ENCODE results near the gene ARMC12.

Gene ARMC12

DNA sequence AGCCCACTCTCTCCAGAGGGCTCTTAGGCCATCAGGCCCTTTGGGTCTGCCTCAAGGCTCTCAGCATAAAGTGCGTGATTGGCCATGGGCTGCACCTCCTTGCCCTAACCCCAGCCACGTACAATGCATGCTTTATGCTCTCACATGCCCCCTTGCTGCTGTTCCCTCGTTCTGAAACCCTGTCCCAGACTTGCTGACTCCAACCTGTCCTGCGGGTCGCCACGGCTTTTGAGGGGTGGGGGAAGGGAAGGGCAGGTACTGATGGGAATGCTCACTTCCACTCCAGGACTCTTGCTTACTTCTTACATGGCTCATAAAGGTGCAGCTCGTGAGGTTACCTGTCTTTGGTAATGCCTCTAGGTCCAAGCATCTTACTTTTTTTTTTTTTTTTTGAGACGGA lies 6.0 kb downstream of the ARMC12 start:
- ATAC-seq (ENCODE audit: low read depth) = no peak

DNA sequence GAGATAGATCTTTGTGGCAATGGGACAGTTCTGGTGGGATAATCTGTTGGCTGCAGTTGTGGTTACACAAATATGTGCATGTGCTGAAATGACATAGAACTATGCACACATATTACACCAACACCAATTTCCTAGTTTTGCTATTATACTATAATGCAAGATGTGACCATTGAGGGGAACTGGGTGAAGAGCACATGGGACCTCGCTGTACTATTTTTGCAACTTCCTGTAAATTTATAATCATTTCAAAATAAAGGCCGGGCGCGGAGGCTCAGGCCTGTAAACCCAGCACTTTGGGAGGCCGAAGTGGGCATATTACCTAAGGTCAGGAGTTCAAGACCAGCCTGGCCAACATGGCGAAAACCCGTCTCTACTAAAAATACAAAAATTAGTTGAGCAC lies 8.7 kb downstream of the ARMC12 start:
- H3K9me3 ChIP-seq (ENCODE audit: severe bottlenecking) = peaks cover 5% of the 10 kb centered on the region
- H3K4me1 ChIP-seq (ENCODE audit: insufficient read depth, poor library complexity, severe bottlenecking) = no peaks in the 10 kb centered on the region
- DNase-seq (ENCODE audit: low spot score) = no peak
- no peaks in the 10 kb centered on the region for H3K36me3 ChIP-seq (ENCODE audit: low read depth)
- TF ChIP-seq, protein P1, sequence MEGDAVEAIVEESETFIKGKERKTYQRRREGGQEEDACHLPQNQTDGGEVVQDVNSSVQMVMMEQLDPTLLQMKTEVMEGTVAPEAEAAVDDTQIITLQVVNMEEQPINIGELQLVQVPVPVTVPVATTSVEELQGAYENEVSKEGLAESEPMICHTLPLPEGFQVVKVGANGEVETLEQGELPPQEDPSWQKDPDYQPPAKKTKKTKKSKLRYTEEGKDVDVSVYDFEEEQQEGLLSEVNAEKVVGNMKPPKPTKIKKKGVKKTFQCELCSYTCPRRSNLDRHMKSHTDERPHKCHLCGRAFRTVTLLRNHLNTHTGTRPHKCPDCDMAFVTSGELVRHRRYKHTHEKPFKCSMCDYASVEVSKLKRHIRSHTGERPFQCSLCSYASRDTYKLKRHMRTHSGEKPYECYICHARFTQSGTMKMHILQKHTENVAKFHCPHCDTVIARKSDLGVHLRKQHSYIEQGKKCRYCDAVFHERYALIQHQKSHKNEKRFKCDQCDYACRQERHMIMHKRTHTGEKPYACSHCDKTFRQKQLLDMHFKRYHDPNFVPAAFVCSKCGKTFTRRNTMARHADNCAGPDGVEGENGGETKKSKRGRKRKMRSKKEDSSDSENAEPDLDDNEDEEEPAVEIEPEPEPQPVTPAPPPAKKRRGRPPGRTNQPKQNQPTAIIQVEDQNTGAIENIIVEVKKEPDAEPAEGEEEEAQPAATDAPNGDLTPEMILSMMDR (IDR thresholded peaks at IDR 0.05; ENCODE audit: poor library complexity, severe bottlenecking) = no peak
- no peaks in the 10 kb centered on the region for H3K27me3 ChIP-seq (ENCODE audit: insufficient read depth, poor library complexity, severe bottlenecking)
- H3K4me3 ChIP-seq (ENCODE audit: severe bottlenecking) = no peak overlapping the region
- no peak for ATAC-seq (ENCODE audit: low read depth)
- H3K27ac ChIP-seq (ENCODE audit: poor library complexity, severe bottlenecking) = no peak overlapping the region

More for the DNA sequence above, 6.0 kb downstream of the ARMC12 start:
- no peaks in the 10 kb centered on the region for H3K4me1 ChIP-seq (ENCODE audit: insufficient read depth, poor library complexity, severe bottlenecking)
- no peaks in the 10 kb centered on the region for H3K27me3 ChIP-seq (ENCODE audit: insufficient read depth, poor library complexity, severe bottlenecking)
- no peak for DNase-seq (ENCODE audit: low spot score)
- peaks cover 2% of the 10 kb centered on the region for H3K9me3 ChIP-seq (ENCODE audit: severe bottlenecking)
- no peaks in the 10 kb centered on the region for H3K36me3 ChIP-seq (ENCODE audit: low read depth)
- no peak overlapping the region for H3K4me3 ChIP-seq (ENCODE audit: severe bottlenecking)
- H3K27ac ChIP-seq (ENCODE audit: poor library complexity, severe bottlenecking) = no peak overlapping the region
- TF ChIP-seq, protein P1 (IDR thresholded peaks at IDR 0.05; ENCODE audit: poor library complexity, severe bottlenecking) = no peak

DNA sequence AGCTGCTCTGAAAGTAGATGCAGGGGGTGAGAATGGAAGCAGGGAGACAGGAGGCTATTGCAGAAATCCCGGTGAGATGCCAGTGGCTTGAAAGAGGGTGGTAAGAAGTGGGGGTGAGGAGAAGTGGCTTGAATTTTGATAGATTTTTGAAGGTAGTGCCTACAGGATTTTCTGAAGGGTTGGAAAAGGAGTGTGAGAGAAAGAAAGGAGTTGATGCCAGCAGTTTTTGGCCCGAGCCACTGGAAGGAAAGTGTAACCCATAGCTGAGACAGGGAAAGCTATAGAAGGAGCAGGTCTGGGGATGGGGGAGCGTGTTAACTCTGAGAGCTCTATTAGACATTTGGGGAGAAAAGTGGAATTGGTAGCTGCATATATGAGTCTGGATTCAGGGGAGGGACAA lies 9.7 kb downstream of the ARMC12 start:
- Histone ChIP-seq H3K4me3 (ENCODE audit: severe bottlenecking) (no peak overlapping the region), H3K27ac (ENCODE audit: poor library complexity, severe bottlenecking) (no peak overlapping the region), H3K27me3 (ENCODE audit: insufficient read depth, poor library complexity, severe bottlenecking) (no peaks in the 10 kb centered on the region), H3K36me3 (ENCODE audit: low read depth) (no peaks in the 10 kb centered on the region), H3K4me1 (ENCODE audit: insufficient read depth, poor library complexity, severe bottlenecking) (no peaks in the 10 kb centered on the region), H3K9me3 (ENCODE audit: severe bottlenecking) (peaks cover 5% of the 10 kb centered on the region)
- ATAC-seq (ENCODE audit: low read depth) (no peak), DNase-seq (ENCODE audit: low spot score) (no peak)
- TF ChIP-seq, protein P1 (IDR thresholded peaks at IDR 0.05; ENCODE audit: poor library complexity, severe bottlenecking) = no peak

DNA sequence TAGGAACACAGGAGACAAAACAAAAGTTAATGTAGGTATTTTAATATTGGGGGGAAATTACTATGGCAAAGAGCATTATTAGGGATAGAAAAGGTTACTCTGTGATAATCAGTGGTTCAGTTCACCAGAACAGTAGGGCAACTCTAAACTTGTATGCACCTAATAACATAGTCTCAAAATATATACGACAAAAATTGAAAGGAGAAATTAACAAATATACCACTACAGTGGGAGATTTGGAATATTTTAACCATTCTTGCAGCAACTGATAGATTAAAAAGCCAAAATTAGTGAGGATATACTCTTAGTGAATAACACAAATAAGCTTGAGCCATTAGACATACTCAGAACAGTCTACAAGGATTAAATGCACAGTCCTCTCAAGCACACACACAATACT lies 11.0 kb downstream of the ARMC12 start:
- no peak overlapping the region for H3K4me3 ChIP-seq (ENCODE audit: severe bottlenecking)
- TF ChIP-seq, protein P1 (IDR thresholded peaks at IDR 0.05; ENCODE audit: poor library complexity, severe bottlenecking) = no peak
- DNase-seq (ENCODE audit: low spot score) (no peak), ATAC-seq (ENCODE audit: low read depth) (no peak)
- no peak overlapping the region for H3K27ac ChIP-seq (ENCODE audit: poor library complexity, severe bottlenecking)
- peaks cover 5% of the 10 kb centered on the region for H3K9me3 ChIP-seq (ENCODE audit: severe bottlenecking)
- H3K36me3 ChIP-seq (ENCODE audit: low read depth) = no peaks in the 10 kb centered on the region
- H3K4me1 ChIP-seq (ENCODE audit: insufficient read depth, poor library complexity, severe bottlenecking) = no peaks in the 10 kb centered on the region
- no peaks in the 10 kb centered on the region for H3K27me3 ChIP-seq (ENCODE audit: insufficient read depth, poor library complexity, severe bottlenecking)

DNA sequence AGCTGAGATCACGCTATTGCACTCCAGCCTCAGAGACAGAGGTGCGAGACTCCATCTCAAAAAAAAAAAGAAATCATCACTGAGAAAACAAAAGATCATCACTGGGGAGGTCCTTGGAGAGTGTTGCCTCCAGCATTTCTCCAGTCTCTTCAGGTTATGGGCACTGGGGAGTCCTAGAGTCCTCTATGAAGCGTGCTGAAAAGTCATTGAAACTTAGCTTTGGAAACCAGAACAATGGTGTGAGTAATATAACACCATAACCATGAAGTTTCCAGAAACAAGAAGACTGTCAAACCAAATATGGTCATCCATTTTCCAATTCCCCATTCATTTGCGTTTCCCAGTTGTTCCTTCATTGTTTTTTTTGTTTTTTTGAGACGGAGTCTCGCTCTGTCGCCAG lies 13.7 kb downstream of the ARMC12 start:
- no peak overlapping the region for H3K4me3 ChIP-seq (ENCODE audit: severe bottlenecking)
- no peaks in the 10 kb centered on the region for H3K36me3 ChIP-seq (ENCODE audit: low read depth)
- H3K27ac ChIP-seq (ENCODE audit: poor library complexity, severe bottlenecking) = no peak overlapping the region
- H3K27me3 ChIP-seq (ENCODE audit: insufficient read depth, poor library complexity, severe bottlenecking) = no peaks in the 10 kb centered on the region
- TF ChIP-seq, protein P1 (IDR thresholded peaks at IDR 0.05; ENCODE audit: poor library complexity, severe bottlenecking) = no peak
- H3K9me3 ChIP-seq (ENCODE audit: severe bottlenecking) = peaks cover 5% of the 10 kb centered on the region
- no peak for ATAC-seq (ENCODE audit: low read depth)
- no peak for DNase-seq (ENCODE audit: low spot score)
- no peaks in the 10 kb centered on the region for H3K4me1 ChIP-seq (ENCODE audit: insufficient read depth, poor library complexity, severe bottlenecking)

Data from RWPE2 (cell line).